HG03159 (cell line): ENCODE results near the gene LINC01488.

Experiments
- ATAC-seq: cut with Tn5 transposase; IDR thresholded peaks from one replicate; pipeline ENCODE4 v1.9.1; 2021; ENCODE audit warnings: mild to moderate bottlenecking, moderate library complexity; ENCODE audit not compliant: unreplicated experiment

LINC01488 gene

DNA sequence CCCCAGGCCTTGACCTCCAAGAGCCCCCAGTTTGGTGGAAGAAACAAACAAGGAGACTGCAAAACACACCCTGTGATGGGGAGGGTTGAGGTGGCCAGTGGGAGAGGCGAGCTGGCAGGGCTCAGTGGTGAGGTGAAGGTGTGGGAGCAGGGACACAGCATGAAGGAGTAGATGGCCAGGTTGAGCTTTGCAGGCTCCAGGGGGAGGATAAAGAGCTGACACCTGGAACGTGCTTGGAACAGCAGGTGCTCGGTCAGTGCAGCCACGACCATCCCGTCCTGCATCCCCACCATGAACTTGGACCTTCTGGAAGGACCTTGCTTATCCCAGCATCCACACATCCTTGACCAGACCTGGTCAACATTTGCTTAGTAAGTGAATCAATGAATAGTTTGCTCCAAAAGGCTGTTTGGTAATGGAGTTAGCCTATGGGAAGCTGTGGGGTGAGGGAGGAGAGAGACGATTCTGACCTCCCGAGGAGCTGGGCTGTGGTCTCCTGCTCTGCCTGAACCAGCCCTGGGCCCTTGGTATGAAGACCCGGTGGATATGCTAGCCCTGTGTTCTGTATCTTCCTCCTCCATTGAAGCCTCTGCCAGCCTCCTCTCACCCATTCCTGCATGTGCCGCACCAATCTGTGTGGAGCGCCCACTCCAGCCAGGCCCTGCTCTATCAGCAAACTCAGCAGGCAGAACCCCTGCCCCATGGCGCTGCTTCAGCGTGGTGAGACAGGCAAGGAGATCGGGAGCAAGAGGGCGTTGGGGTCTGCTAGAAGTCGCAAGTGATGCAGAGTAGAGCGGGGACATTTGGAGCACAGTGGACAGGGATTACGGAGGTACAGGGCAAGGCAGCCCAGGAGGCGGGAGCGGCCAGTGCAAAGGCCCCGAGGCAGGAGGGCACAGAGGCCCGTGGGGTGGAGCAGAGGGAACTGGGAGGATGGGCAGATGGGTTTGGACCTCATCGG is 9.9 kb downstream of the LINC01488 start:
- ATAC-seq, result no peak

DNA sequence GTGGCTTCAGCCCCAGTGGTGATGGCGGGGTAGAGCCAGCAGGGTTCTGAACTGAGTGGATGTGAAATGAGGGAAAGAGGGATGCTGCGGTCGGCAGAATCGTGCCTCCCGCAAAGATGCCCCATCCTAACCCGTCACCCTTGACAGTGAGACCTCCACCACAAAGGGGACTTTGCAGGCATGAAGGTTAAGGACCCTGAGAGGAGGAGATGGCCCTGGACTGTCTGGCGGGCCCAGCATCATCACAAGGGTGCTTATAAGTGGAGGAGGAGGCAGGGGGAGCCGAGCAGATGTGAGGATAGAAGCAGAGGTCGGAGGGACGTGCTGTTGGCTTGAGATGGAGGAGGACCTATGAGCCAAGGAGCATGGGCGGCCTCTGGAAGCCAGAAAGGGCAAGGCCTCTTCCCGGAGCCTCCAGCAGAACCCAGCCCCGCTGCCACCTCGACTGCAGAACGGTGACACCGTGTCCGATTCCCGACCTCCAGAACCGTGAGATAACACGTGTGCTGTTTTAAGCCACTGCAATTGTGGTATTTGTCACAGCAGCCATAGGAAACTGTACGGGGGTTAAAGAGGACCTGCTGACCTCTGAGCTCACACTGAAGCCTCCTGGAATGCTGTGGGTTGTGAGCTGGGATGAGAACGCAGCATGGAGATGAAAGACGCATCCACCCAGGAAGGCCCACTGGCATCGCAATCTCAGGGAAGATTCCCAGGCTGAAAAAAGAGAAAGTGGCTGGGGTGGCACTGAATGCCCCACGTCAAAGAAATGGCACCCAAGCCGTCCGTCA is 10.9 kb downstream of the LINC01488 start:
- no peak for ATAC-seq

DNA sequence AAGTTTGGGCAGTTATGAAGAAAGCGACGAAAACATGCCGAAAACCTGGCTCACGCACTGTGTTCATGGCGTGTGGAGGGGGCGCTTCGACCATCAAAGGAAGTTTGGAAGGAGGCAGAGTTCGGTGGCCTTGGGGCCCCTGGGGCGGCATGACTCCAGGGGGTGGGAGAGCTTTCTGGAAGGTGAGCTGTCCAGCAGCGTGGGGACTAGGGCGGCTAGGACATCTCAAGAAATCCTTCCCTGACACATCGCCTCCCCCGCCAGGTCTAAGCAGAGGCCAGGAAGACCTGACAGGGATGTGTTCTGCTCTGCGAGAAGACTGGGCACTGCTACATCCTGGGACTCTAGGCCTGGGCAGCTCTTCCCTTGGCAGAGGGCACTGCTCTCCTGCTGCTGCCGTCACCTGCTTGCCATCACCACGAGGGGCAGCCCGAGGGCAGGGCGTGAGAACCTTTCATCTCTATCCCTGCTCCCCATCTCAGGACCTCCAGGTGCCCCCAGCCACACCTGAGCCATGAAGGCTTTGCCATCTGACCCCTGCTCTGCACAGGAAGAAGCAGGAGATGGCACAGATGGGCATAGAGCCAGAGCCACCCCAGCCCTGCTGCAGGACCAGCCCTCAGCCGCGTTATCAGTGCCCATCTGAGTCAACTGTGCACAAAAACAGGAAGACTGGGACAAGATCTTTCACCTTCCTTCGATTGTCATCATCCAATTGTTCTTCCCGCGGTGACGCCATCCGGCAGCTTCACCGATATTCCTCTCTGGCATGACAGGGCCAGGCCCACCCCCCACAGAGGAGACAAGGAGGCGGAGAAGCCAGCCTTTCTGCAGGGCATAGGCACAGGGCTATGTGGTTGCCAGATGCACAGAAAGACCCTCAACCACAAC is 12.7 kb downstream of the LINC01488 start:
- no peak for ATAC-seq

- no peak for ATAC-seq
Observed at GRCh38 chr11:69494851-69495250, 13.4 kb downstream of the LINC01488 start.

DNA sequence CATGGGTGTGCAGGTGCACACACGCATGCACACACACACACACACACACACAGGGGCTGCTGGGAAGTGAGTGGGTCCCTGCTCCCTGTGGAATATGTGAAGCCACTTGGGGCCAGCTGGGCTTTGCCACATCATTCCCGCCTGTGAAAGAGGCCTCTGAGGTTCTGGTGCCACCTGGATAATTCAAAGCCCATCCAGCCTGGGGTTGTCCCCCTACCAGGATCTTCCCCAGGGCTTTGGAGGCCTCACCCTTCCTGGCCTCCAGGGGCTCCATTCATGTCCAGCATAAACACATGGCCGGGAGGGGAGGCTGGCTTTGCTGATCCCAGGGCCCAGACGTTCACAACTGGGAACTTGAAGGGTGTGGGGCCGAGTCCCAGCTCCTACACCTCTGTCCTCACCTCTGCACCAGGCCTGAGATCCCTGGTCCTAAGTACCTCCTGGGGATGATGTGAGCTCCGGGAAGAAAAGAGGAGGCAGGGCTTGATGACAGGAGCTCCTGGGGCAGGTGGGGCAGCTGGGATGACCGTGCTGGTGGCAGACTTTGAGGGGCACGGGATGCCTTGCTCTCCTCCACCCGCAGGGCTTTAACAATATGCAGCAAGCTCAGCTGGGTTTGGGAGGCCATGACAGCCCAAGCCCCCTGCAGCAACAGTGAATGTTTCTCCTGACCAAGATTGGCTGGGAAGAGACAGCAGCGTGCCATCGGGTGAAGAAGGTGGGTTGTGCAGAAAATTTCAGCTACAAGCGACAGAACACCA is 14.2 kb downstream of the LINC01488 start:
- no peak for ATAC-seq

GRCh38 chr11:69496202-69496557 is 14.7 kb downstream of the LINC01488 start:
- no peak for ATAC-seq

DNA sequence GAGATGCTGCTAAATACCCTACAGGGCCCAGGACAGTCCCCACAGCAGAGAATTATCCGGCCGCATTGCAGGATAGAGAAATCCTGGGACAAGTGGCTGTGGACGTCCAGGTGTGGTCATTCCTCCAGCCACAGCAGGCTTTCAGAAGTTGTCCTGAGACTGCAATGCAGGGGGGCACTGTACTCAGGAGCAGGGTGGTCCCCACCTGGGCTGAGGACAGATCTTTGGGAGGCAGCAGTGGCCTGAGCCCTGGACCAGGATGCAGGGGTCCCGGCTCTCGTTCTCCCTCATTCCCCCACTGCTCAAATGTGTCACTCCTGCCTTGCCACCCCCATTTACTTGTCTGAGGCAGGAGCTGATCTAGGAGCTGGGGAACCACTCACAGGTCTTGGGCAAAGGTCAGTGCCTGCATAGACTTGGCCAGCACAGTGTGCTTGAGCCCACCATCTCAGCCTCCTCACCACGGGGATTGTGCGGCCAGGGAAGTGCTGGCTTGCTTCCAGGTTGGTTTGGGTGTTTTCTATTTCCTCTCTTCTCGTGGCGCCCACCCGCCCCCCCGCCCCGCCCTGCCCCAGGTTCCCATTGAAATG is 15.3 kb downstream of the LINC01488 start:
- ATAC-seq, result no peak

GRCh38 chr11:69497221-69497787 is 15.8 kb downstream of the LINC01488 start:
- no peak for ATAC-seq

GRCh38 chr11:69498614-69499175 is 17.2 kb downstream of the LINC01488 start:
- no peak for ATAC-seq

DNA sequence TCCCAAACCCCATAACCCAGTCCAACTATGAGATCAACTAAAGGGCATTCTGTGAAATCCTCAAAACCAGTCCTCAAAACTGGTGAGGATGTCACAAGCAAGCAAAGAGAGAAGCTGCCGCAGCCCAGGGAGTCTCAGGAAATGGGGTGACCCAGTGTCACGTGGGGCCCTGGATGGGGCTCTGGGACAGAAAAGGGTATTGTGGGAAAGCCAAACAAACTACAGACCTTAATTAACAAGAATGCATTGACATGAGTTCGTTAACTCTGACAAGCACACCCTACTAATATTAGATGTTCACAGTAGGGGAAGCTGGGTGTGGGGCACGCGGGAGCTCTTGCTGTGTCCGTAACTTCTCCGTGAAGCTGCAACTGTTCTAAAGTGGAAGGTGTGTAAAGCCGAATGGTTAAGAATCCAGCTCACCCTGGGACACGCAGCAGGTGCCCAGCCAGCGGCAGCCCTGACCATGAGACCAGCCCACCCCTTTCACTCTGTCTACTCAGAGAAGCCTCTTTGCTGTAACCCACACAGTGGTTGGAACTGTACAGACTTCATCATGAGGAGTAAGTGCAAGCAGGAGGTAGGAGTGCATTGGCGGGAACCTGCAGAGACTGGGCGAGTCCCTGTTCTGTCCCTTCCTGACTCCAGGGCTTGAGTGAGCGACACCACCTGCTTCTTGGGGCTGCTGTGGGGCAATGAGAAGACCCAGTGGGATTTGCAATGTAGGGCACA is 17.9 kb downstream of the LINC01488 start:
- no peak for ATAC-seq

DNA sequence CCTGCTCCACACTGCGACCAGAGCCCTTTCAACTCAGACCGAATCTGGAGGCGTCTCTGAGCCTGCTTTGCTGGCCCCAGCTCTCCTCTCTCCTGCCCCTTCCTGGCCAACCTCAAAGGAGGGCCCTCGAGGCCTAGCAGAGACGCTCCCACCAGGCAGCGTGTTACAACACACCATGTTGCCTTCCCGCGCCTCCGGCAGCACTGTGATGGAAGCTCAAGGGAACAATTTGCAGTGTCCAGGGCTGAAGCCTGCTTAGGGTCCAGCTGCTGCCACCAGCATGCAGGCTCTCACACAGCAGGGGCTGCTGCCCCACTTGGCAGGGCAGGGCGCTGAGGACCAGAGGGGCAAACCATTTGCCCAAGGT is 18.4 kb downstream of the LINC01488 start:
- ATAC-seq, result no peak

GRCh38 chr11:69500285-69501120 is 19.0 kb downstream of the LINC01488 start:
- no peak for ATAC-seq

- no peak for ATAC-seq
Observed at GRCh38 chr11:69501121-69501489, 19.6 kb downstream of the LINC01488 start.

DNA sequence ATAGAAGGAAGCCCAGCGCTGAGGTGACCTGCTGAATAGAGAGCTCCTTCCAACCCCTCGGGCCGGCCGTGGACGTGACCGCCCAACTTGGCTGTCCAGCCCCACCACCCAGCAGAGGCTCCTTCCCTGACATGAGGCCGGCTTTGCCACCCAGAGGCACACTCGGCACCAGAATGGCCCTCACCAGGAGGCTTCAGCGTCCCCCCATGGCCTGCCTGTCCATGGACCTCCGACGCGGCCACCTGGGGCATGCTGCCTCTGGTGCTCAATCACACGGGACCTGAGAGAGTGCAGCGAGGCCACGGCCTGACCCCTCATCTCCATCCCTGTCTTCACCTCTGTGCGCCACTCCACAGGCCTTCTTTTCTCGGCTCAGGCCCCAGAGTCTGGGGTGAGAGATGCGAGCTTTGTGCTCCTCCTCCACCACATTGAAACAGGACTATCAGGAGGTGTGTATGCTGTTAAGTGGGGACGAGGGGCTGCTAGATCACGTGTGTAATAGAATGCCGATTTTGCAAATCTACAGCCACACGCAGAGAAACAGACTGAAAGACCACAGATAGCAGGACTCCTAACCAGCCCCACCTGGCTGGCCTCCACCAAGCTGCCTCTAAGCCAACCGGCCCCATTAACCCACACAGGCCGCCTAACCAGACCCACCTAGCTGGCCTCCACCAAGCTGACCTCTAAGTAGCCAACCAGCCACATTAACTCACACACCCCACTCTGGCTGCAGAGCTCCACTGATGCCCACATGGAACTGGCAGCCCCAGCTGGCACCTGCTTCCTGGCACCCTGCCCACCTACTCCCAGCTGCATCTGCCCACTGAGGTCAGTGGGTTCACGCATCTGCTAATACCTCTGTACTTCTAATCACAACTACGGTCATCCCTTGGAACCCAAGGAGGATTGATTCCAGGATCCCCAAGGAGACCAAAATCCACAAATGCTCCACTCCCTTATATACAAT is 20.7 kb downstream of the LINC01488 start:
- ATAC-seq, result no peak

DNA sequence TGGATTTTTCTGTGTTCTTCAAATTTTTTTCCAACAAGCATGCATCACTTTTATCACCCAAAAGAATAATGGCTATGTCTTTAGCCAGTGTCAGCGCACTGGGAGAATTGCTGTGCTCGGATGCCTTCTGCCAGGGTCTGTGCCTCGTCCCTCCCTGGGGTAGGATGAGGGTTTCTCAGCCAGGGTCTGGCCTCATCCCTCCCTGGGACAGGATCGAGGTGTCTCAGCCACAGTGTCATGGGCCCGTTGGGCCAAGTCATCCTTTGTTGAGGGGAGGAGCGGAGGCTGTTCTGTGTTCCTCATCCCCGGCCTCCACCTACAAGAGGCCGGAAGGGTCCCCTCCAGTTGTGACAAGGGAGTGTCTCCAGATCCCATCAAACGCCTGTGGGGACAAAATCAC is 22.7 kb downstream of the LINC01488 start:
- ATAC-seq, result no peak

DNA sequence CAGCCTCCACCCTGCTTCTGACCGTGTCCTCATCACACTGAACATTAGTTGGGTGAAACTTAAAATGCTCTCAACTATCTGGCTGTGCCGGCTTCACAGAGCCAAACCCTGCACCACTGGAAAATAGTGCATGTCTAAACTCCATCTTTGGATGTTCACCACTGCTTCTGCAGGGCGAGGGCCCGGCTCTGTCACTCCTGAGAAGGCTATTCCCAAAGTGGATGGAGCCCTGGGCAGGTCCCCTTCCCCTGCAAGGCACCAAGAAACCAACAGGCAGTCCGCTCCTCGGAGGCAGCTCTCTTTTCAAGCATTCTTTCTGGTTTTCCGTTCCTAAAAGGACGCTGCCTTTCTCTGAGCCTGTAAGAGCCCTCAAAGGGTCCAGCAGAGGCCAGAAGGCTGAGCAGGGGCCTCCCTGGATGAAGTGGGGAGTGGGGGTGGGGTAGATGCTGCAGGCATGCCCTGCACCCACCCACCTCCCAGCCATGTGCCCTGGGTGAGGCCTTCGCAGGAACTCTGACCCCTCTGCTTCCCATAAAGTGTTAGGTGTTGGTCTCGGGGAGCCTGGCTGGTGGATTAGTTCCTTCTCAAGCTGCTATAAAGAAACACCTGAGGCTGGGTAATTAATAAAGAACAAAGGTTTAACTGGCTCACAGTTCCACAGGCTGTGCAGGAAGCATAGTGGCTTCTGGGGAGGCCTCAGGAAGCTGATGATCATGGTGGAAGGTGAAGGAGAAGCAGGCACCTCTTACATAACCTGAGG is 23.3 kb downstream of the LINC01488 start:
- no peak for ATAC-seq
